ENCODE results near the gene TRIM15. TPM values are rescaled to one million over a fixed set of nuclear protein-coding genes. Genes with fewer than 3 reads are reported as not detected.
A peak's percentile ranks its signal among the peaks of the same experiment; 100 is the strongest.
"Not testable (repeated sequence)": the region's sequence is repeated elsewhere in the genome, so short reads cannot be mapped to it uniquely, and the experiment has no call there.

The TRIM15 gene
- total and polyA plus RNA-seq, 2 donors (not counting 3 experiments of a cell fraction or from before 2014, with no cell fraction given), result not detected

- POLR2A ChIA-PET, result no interaction called here
- CTCF ChIA-PET, result interaction anchor here (0.8 to 1.9 kb wide), 6 partner anchors 12 to 182 kb away, joined by 3 to 8 read pairs (median 5); no protein-coding TSS in a partner anchor
- FAIRE-seq, result no peak
Observed at GRCh38 chr6:30216096-30216495, 52.8 kb downstream of the TRIM15 start.

GRCh38 chr6:30219244-30219643 lies 55.9 kb downstream of the TRIM15 start:
- no peaks in the 10 kb centered on the region for H3K27me3 ChIP-seq (ENCODE audit: control insufficient read depth in 2 of 2, insufficient read depth in 2 of 2, low read length in 2 of 2)
- H3K4me3 ChIP-seq (replicated peaks in 1 of 3; ENCODE audit: insufficient read depth in 1 of 3, low read depth in 1 of 3, low read length in 3 of 3), result no peak overlapping the region
- H3K9me1 ChIP-seq (replicated peaks; ENCODE audit: control insufficient read depth, extremely low read depth, insufficient read depth, low read length), result no peaks in the 10 kb centered on the region
- no TSS peak for BruUV-seq (replicated peaks)
- no peak overlapping the region for H2AFZ ChIP-seq (ENCODE audit: low read depth, low read length)
- H3K4me2 ChIP-seq (ENCODE audit: insufficient read depth, low read length), result no peak overlapping the region
- ChIA-PET POLR2A (interaction anchor here (0.6 kb wide), 1 partner anchor 53 kb away, joined by 4 read pairs; no protein-coding TSS in a partner anchor), CTCF (interaction anchor here (0.6 to 2.8 kb wide), 25 partner anchors 9 to 234 kb away, joined by 3 to 37 read pairs (median 5); partner anchors contain the start of gene TRIM39)
- dilution Hi-C loops (cut with MboI; ENCODE audit: extremely low pct_ligation_motif_present, low sequenced_read_pairs) (no loop called here), intact Hi-C loops (cut with micrococcal nuclease) (loop anchor here (1.0 to 2.0 kb wide), 2 partner anchors 130 to 178 kb away; no protein-coding TSS in a partner anchor)
- no peak overlapping the region for H3K27ac ChIP-seq (ENCODE audit: insufficient read depth, low read depth, low read length)
- no peaks in the 10 kb centered on the region for H3K9me3 ChIP-seq (replicated peaks; ENCODE audit: control insufficient read depth, insufficient read depth, low read length)
- H4K20me1 ChIP-seq (replicated peaks; ENCODE audit: control insufficient read depth, extremely low read depth, insufficient read depth, low read length), result no peaks in the 10 kb centered on the region
- FAIRE-seq (peak; percentile 71), DNase-seq (ENCODE audit: low read depth, low spot score) (peak; percentile 67)
- no peaks in the 10 kb centered on the region for H3K79me2 ChIP-seq (ENCODE audit: control insufficient read depth, insufficient read depth, low read length)
- H3K36me3 ChIP-seq (ENCODE audit: control insufficient read depth in 2 of 2, extremely low read depth in 1 of 2, insufficient read depth in 2 of 2, low read length in 2 of 2), result no peaks in the 10 kb centered on the region
- TF ChIP-seq FOS (IDR thresholded peaks at IDR 0.05; ENCODE audit: borderline replicate concordance, insufficient read depth, low read length), result no peak
- TF ChIP-seq CTCF (IDR thresholded peaks at IDR 0.05; ENCODE audit: extremely low read depth in 1 of 2, insufficient read depth in 1 of 2, low read depth in 1 of 2, low read length in 2 of 2), result peak; percentile 77 to 82
- H3K9ac ChIP-seq (replicated peaks; ENCODE audit: extremely low read depth, insufficient read depth, low read length), result no peak overlapping the region
- H3K4me1 ChIP-seq (ENCODE audit: control insufficient read depth, extremely low read depth, insufficient read depth, low read length), result peaks cover 3% of the 10 kb centered on the region

More at GRCh38 chr6:30216096-30216495, 52.8 kb downstream of the TRIM15 start:
- no peak overlapping the region for H3K9ac ChIP-seq (replicated peaks; ENCODE audit: extremely low read depth, insufficient read depth, low read length)
- no peak overlapping the region for H3K4me2 ChIP-seq (ENCODE audit: insufficient read depth, low read length)
- H3K4me1 ChIP-seq (ENCODE audit: control insufficient read depth, extremely low read depth, insufficient read depth, low read length), result peaks cover 17% of the 10 kb centered on the region
- no peaks in the 10 kb centered on the region for H4K20me1 ChIP-seq (replicated peaks; ENCODE audit: control insufficient read depth, extremely low read depth, insufficient read depth, low read length)
- no peak overlapping the region for H2AFZ ChIP-seq (ENCODE audit: low read depth, low read length)
- intact Hi-C loops (cut with micrococcal nuclease) (no loop called here), dilution Hi-C loops (cut with MboI; ENCODE audit: extremely low pct_ligation_motif_present, low sequenced_read_pairs) (no loop called here)
- no peaks in the 10 kb centered on the region for H3K9me3 ChIP-seq (replicated peaks; ENCODE audit: control insufficient read depth, insufficient read depth, low read length)
- no peaks in the 10 kb centered on the region for H3K9me1 ChIP-seq (replicated peaks; ENCODE audit: control insufficient read depth, extremely low read depth, insufficient read depth, low read length)
- H3K4me3 ChIP-seq (replicated peaks in 1 of 3; ENCODE audit: insufficient read depth in 1 of 3, low read depth in 1 of 3, low read length in 3 of 3), result no peak overlapping the region
- BruUV-seq (replicated peaks), result no TSS peak
- no peaks in the 10 kb centered on the region for H3K36me3 ChIP-seq (ENCODE audit: control insufficient read depth in 2 of 2, extremely low read depth in 1 of 2, insufficient read depth in 2 of 2, low read length in 2 of 2)
- TF ChIP-seq POLR2A (IDR thresholded peaks at IDR 0.05; ENCODE audit: low read depth, low read length), result no peak
- no peak for TF ChIP-seq POLR2AphosphoS5 (IDR thresholded peaks at IDR 0.05; ENCODE audit: insufficient read depth, low read depth, low read length)
- TF ChIP-seq MYC (IDR thresholded peaks at IDR 0.05; ENCODE audit: low read depth, low read length), result no peak
- no peak for TF ChIP-seq GATA2 (IDR thresholded peaks at IDR 0.05; ENCODE audit: insufficient read depth, insufficient read length, low read depth, low read length)
- no peak for TF ChIP-seq FOS (IDR thresholded peaks at IDR 0.05; ENCODE audit: borderline replicate concordance, insufficient read depth, low read length)
- no peak overlapping the region for H3K27ac ChIP-seq (ENCODE audit: insufficient read depth, low read depth, low read length)
- H3K27me3 ChIP-seq (ENCODE audit: control insufficient read depth in 2 of 2, insufficient read depth in 2 of 2, low read length in 2 of 2), result no peaks in the 10 kb centered on the region
- no peak for DNase-seq (ENCODE audit: low read depth, low spot score)
- peaks cover 19% of the 10 kb centered on the region for H3K79me2 ChIP-seq (ENCODE audit: control insufficient read depth, insufficient read depth, low read length)

GRCh38 chr6:30221395-30221794 lies 58.0 kb downstream of the TRIM15 start:
- dilution Hi-C loops (cut with MboI; ENCODE audit: extremely low pct_ligation_motif_present, low sequenced_read_pairs); H3K36me3 ChIP-seq (ENCODE audit: control insufficient read depth in 2 of 2, extremely low read depth in 1 of 2, insufficient read depth in 2 of 2, low read length in 2 of 2); BruUV-seq (replicated peaks); POLR2A ChIA-PET; FAIRE-seq; intact Hi-C loops (cut with micrococcal nuclease); H3K9ac ChIP-seq (replicated peaks; ENCODE audit: extremely low read depth, insufficient read depth, low read length); H3K9me1 ChIP-seq (replicated peaks; ENCODE audit: control insufficient read depth, extremely low read depth, insufficient read depth, low read length); H3K27ac ChIP-seq (ENCODE audit: insufficient read depth, low read depth, low read length); H4K20me1 ChIP-seq (replicated peaks; ENCODE audit: control insufficient read depth, extremely low read depth, insufficient read depth, low read length); H3K79me2 ChIP-seq (ENCODE audit: control insufficient read depth, insufficient read depth, low read length); H3K27me3 ChIP-seq (ENCODE audit: control insufficient read depth in 2 of 2, insufficient read depth in 2 of 2, low read length in 2 of 2); H3K4me3 ChIP-seq (replicated peaks in 1 of 3; ENCODE audit: insufficient read depth in 1 of 3, low read depth in 1 of 3, low read length in 3 of 3); H3K4me2 ChIP-seq (ENCODE audit: insufficient read depth, low read length); H2AFZ ChIP-seq (ENCODE audit: low read depth, low read length); H3K9me3 ChIP-seq (replicated peaks; ENCODE audit: control insufficient read depth, insufficient read depth, low read length); DNase-seq (ENCODE audit: low read depth, low spot score); H3K4me1 ChIP-seq (ENCODE audit: control insufficient read depth, extremely low read depth, insufficient read depth, low read length): not testable (repeated sequence)
- CTCF ChIA-PET, result interaction anchor here (1.3 to 2.7 kb wide), 2 partner anchors 13 to 17 kb away, joined by 4 to 16 read pairs; no protein-coding TSS in a partner anchor

Data from endothelial cell of umbilical vein (primary cell).